IMR-90 (cell line): ENCODE results near the gene ANKRD6. TPM values are rescaled to one million over a fixed set of nuclear protein-coding genes. Genes with fewer than 3 reads are reported as not detected.

Source experiments
- ATAC-seq: fragments of 200-7000 bp; cut with Tn5 transposase; 2 replicates; pipeline ENCODE4 v1.9.1; 2020; ENCODE audit warnings: low read depth, mild to moderate bottlenecking, moderate library complexity
- BruUV-seq: library from RNA; stranded (reverse); fragments of 400-500 nt; replicated peaks from 2 replicates; lab custom pipeline; 2021; lab: Mats Ljungman, UMichigan
- CTCF ChIA-PET: fragments of 300-600 bp; formaldehyde crosslinking; extraction: SDS; loops from one replicate; lab custom pipeline; 2021; ENCODE audit warnings: antibody characterized with exemption; lab: Yijun Ruan, JAX
- POLR2A ChIA-PET: fragments of 300-600 bp; sonication (Branson Sonifier 250); formaldehyde crosslinking; loops from one replicate; lab custom pipeline; 2022; ENCODE audit warnings: antibody characterized with exemption; ENCODE audit not compliant: unreplicated experiment; lab: Charles Lee
- DNase-seq: peaks from one replicate; pipeline ENCODE4 v3.0.0; 2013
- H2AFZ ChIP-seq: replicated peaks from 2 replicates; pipeline ENCODE3; 2013; ENCODE audit warnings: low read length, mild to moderate bottlenecking; ENCODE audit not compliant: poor library complexity
- H2AK5ac ChIP-seq: 2 replicates; pipeline ENCODE4 v1.6.1; 2013; ENCODE audit warnings: low read depth, low read length, inconsistent platforms
- H2AK9ac ChIP-seq: replicated peaks from 2 replicates; pipeline ENCODE3; 2013; ENCODE audit warnings: mild to moderate bottlenecking, low read depth, low read length, moderate library complexity; ENCODE audit not compliant: poor library complexity
- H2BK120ac ChIP-seq: 2 replicates; pipeline ENCODE4 v1.6.1; 2013; ENCODE audit warnings: low read depth, low read length, inconsistent platforms
- H2BK15ac ChIP-seq: 3 replicates; pipeline ENCODE4 v1.6.1; 2013; ENCODE audit warnings: low read depth, low read length, inconsistent platforms
- H2BK20ac ChIP-seq: 2 replicates; pipeline ENCODE4 v1.6.1; 2013; ENCODE audit warnings: low read depth, mild to moderate bottlenecking, inconsistent platforms, low read length, moderate library complexity
- H2BK5ac ChIP-seq: 2 replicates; pipeline ENCODE4 v1.6.1; 2013; ENCODE audit warnings: mild to moderate bottlenecking, low read depth, low read length, inconsistent platforms; ENCODE audit not compliant: poor library complexity, severe bottlenecking
- H3K14ac ChIP-seq: replicated peaks from 2 replicates; pipeline ENCODE4 v1.6.1; 2013; ENCODE audit warnings: low read depth, low read length, inconsistent platforms
- H3K18ac ChIP-seq: 2 replicates; pipeline ENCODE4 v1.6.1; 2013; ENCODE audit warnings: low read depth, low read length, control low read depth
- H3K23ac ChIP-seq: 2 replicates; pipeline ENCODE4 v1.6.1; 2013; ENCODE audit warnings: low read depth, low read length, inconsistent platforms
- H3K27ac ChIP-seq: 2 replicates; pipeline ENCODE4 v1.5.1; 2013; ENCODE audit warnings: mild to moderate bottlenecking, control low read depth, low read length; ENCODE audit not compliant: insufficient read depth
- H3K27me3 ChIP-seq: 2 replicates; pipeline ENCODE4 v1.6.1; 2013; ENCODE audit warnings: low read length; ENCODE audit not compliant: control insufficient read depth, insufficient read depth
- H3K36me3 ChIP-seq: 2 replicates; pipeline ENCODE4 v1.6.1; 2013; ENCODE audit warnings: low read length, mixed read lengths; ENCODE audit not compliant: control insufficient read depth, insufficient read depth
- H3K4ac ChIP-seq: 2 replicates; pipeline ENCODE4 v1.6.1; 2013; ENCODE audit warnings: low read depth, low read length, inconsistent platforms
- H3K4me1 ChIP-seq: 2 replicates; pipeline ENCODE4 v1.6.1; 2013; ENCODE audit warnings: low read length, mixed read lengths; ENCODE audit not compliant: control insufficient read depth, insufficient read depth
- H3K4me2 ChIP-seq: 2 replicates; pipeline ENCODE4 v1.6.1; 2013; ENCODE audit warnings: low read depth, mild to moderate bottlenecking, control low read depth, low read length, moderate library complexity
- H3K4me3 ChIP-seq: 2 replicates; pipeline ENCODE4 v1.5.1; 2013; ENCODE audit warnings: low read depth, mild to moderate bottlenecking, control low read depth, low read length, moderate library complexity; ENCODE audit not compliant: insufficient read depth
- H3K56ac ChIP-seq: 2 replicates; pipeline ENCODE4 v1.6.1; 2013; ENCODE audit warnings: low read length, inconsistent platforms; ENCODE audit not compliant: insufficient read depth; ENCODE audit errors: extremely low read depth
- H3K79me1 ChIP-seq, 2 experiments: 2 replicates each; pipeline ENCODE4 v1.6.1; 2013; ENCODE audit warnings: low read length in 2 of 2, inconsistent platforms in 1 of 2, low read depth in 1 of 2
- H3K9ac ChIP-seq: 2 replicates; pipeline ENCODE4 v1.6.1; 2013; ENCODE audit warnings: low read depth, low read length, control low read depth
- H3K9me1 ChIP-seq: 2 replicates; pipeline ENCODE4 v1.6.1; 2013; ENCODE audit warnings: low read length, inconsistent platforms; ENCODE audit not compliant: insufficient read depth
- H3K9me3 ChIP-seq: 2 replicates; pipeline ENCODE4 v1.6.1; 2013; ENCODE audit warnings: low read length; ENCODE audit not compliant: control insufficient read depth, insufficient read depth
- H4K20me1 ChIP-seq: 2 replicates; pipeline ENCODE4 v1.6.1; 2013; ENCODE audit warnings: low read length, inconsistent platforms; ENCODE audit not compliant: insufficient read depth
- H4K5ac ChIP-seq: 2 replicates; pipeline ENCODE4 v1.6.1; 2013; ENCODE audit warnings: mild to moderate bottlenecking, low read depth, low read length, control low read depth
- H4K8ac ChIP-seq, 2 experiments: 2 replicates each; pipeline ENCODE4 v1.6.1; 2013; ENCODE audit warnings: low read depth in 2 of 2, low read length in 2 of 2, control low read depth in 1 of 2, inconsistent platforms in 1 of 2
- H4K91ac ChIP-seq: 2 replicates; pipeline ENCODE4 v1.6.1; 2013; ENCODE audit warnings: low read depth, low read length, inconsistent platforms; ENCODE audit not compliant: insufficient read depth
- BHLHE40 ChIP-seq: fragments of 150-350 bp; IDR thresholded peaks from 2 replicates; pipeline ENCODE4 v1.6.1; 2016; ENCODE audit warnings: mild to moderate bottlenecking, low read depth, low read length
- CHD1 ChIP-seq: IDR thresholded peaks from 2 replicates; pipeline ENCODE4 v1.6.1; 2012; ENCODE audit warnings: low read depth, low read length, improper control_type of control experiment
- CTCF ChIP-seq: conservative IDR thresholded peaks from 2 replicates; pipeline ENCODE4 v1.5.1; 2012; ENCODE audit warnings: mild to moderate bottlenecking, low read depth, low read length, improper control_type of control experiment
- MXI1 ChIP-seq: IDR thresholded peaks from 2 replicates; pipeline ENCODE4 v1.6.1; 2012; ENCODE audit warnings: low read depth, mild to moderate bottlenecking, low read length, moderate library complexity, borderline replicate concordance
- USF2 ChIP-seq: fragments of 150-350 bp; IDR thresholded peaks from 2 replicates; pipeline ENCODE4 v1.6.1; 2017; ENCODE audit warnings: mild to moderate bottlenecking, antibody characterized with exemption, low read length, low read depth
- WGBS, 2 experiments: methylation state at CpG; one replicate each; pipeline versions ENCODE4 v1.1.5 to v1.1.7; 2013; ENCODE audit warnings: missing lambda C conversion rate in 2 of 2; ENCODE audit not compliant: insufficient read length in 1 of 2; ENCODE audit errors: extremely low coverage in 2 of 2; 5-methylcytosine and 5-hydroxymethylcytosine counted together
- dilution Hi-C: fragments of 300-500 bp; cut with HindIII; formaldehyde crosslinking; loops from one replicate; pipeline ENCODE4 v1.14.3; 2018; ENCODE audit warnings: low sequenced_read_pairs; ENCODE audit not compliant: unreplicated experiment
- in situ Hi-C: fragments of 300-500 bp; cut with MboI; formaldehyde crosslinking; loops from 3 replicates; pipeline ENCODE4 v1.14.3; 2019; ENCODE audit warnings: low sequenced_read_pairs, inconsistent platforms, mixed read lengths
- intact Hi-C: fragments of 100-400 bp; cut with micrococcal nuclease; formaldehyde crosslinking; loops from 2 replicates; pipeline ENCODE4 v1.10.0; 2022
- polyA plus RNA-seq, 3 experiments: library from polyadenylated mRNA; depleted of rRNA; stranded (reverse); fragments of >200 nt; gene quantifications; 2 replicates each; pipeline ENCODE4 v1.2.3, GENCODE V29; 2012; ENCODE audit warnings: low replicate concordance in 1 of 3
- total RNA-seq: library from RNA; depleted of rRNA; stranded (reverse); fragments of >200 nt; gene quantifications from 2 replicates; pipeline ENCODE4 v1.2.3, GENCODE V29; 2012

Gene ANKRD6
- total and polyA plus RNA-seq, 2 of the 4 experiments (the other 2 are of a cell fraction): 0.12 to 0.18 TPM

GRCh38 chr6:89667872-89668556 lies 235.1 kb downstream of the ANKRD6 start:
- no peak overlapping the region for H2BK20ac ChIP-seq
- H3K4me1 ChIP-seq: 0 out of 2 replicates have a peak, but pooled peaks cover 2% of the 10 kb centered on the region
- no peak overlapping the region for H3K18ac ChIP-seq
- H3K23ac ChIP-seq: no peak overlapping the region
- no peak overlapping the region for H3K14ac ChIP-seq
- no peak overlapping the region for H3K56ac ChIP-seq
- H2AK5ac ChIP-seq: no peak overlapping the region
- no peak overlapping the region for H2BK5ac ChIP-seq
- intact Hi-C loops (no loop called here), dilution Hi-C loops (no loop called here), in situ Hi-C loops (no loop called here)
- CTCF ChIA-PET: interaction anchor here (0.5 kb wide), 1 partner anchor 1589 kb away, joined by 3 read pairs; no protein-coding TSS in a partner anchor
- DNase-seq: no peak
- H2AK9ac ChIP-seq: no peak overlapping the region
- H3K9ac ChIP-seq: no peak overlapping the region; the same call in 1 of the 2 replicates
- no peak overlapping the region for H2BK120ac ChIP-seq
- H4K91ac ChIP-seq: no peak overlapping the region
- H3K4me3 ChIP-seq: no peak overlapping the region
- WGBS, 2 experiments: no CpG with 5 or more reads among the region's 5 CpGs
- no peaks in the 10 kb centered on the region for H3K9me3 ChIP-seq
- H3K9me1 ChIP-seq: no peaks in the 10 kb centered on the region
- peaks cover 14% of the 10 kb centered on the region for H3K36me3 ChIP-seq
- H2BK15ac ChIP-seq: no peak overlapping the region
- POLR2A ChIA-PET: no interaction called here
- no peak overlapping the region for H4K8ac ChIP-seq
- H3K27ac ChIP-seq: peak overlapping the region; percentile 15; the same call in 1 of the 2 replicates
- ATAC-seq: peak; percentile 21; the same call in 1 of the 2 replicates
- no peak overlapping the region for H4K5ac ChIP-seq
- no peak overlapping the region for H3K4me2 ChIP-seq
- H3K79me1 ChIP-seq: no peaks in the 10 kb centered on the region
- TF ChIP-seq CTCF (no peak), CHD1 (no peak), MXI1 (no peak), BHLHE40 (no peak), USF2 (no peak)
- H3K4ac ChIP-seq: no peak overlapping the region
- no peak overlapping the region for H2AFZ ChIP-seq
- H3K27me3 ChIP-seq: no peaks in the 10 kb centered on the region
- no TSS peak for BruUV-seq
- H4K20me1 ChIP-seq: no peaks in the 10 kb centered on the region
